Measurements from ENCODE around the gene OSBPL1A. TPM values are rescaled to one million over a fixed set of nuclear protein-coding genes. Genes with fewer than 3 reads are reported as not detected.

OSBPL1A gene
- total RNA-seq, 1 donor from 2014 or later, result 18.3 TPM

- Histone ChIP-seq H3K27me3 (ENCODE audit: control insufficient read depth, insufficient read depth, low read length) (no peaks in the 10 kb centered on the region), H3K36me3 (ENCODE audit: control insufficient read depth, insufficient read depth, low read length) (no peaks in the 10 kb centered on the region), H3K4me3 (ENCODE audit: low read depth, low read length) (no peak overlapping the region)
- no peak for TF ChIP-seq CTCF (IDR thresholded peaks at IDR 0.05; ENCODE audit: insufficient read depth, low read length, poor library complexity, severe bottlenecking)
- no peak for DNase-seq (ENCODE audit: low read depth)
Observed at GRCh38 chr18:24198461-24198860, 199.2 kb downstream of the OSBPL1A start.

GRCh38 chr18:24197412-24197811 lies 200.2 kb downstream of the OSBPL1A start:
- Histone ChIP-seq H3K27me3 (ENCODE audit: control insufficient read depth, insufficient read depth, low read length) (no peaks in the 10 kb centered on the region), H3K36me3 (ENCODE audit: control insufficient read depth, insufficient read depth, low read length) (no peaks in the 10 kb centered on the region), H3K4me3 (ENCODE audit: low read depth, low read length) (no peak overlapping the region)
- no peak for DNase-seq (ENCODE audit: low read depth)
- TF ChIP-seq CTCF (IDR thresholded peaks at IDR 0.05; ENCODE audit: insufficient read depth, low read length, poor library complexity, severe bottlenecking), result no peak

- no peak for TF ChIP-seq CTCF (IDR thresholded peaks at IDR 0.05; ENCODE audit: insufficient read depth, low read length, poor library complexity, severe bottlenecking)
- H3K27me3 ChIP-seq (ENCODE audit: control insufficient read depth, insufficient read depth, low read length), result no peaks in the 10 kb centered on the region
- DNase-seq (ENCODE audit: low read depth), result no peak
- H3K36me3 ChIP-seq (ENCODE audit: control insufficient read depth, insufficient read depth, low read length), result no peaks in the 10 kb centered on the region
- no peak overlapping the region for H3K4me3 ChIP-seq (ENCODE audit: low read depth, low read length)
Observed at GRCh38 chr18:24196764-24197163, 200.9 kb downstream of the OSBPL1A start.

GRCh38 chr18:24195296-24196053 lies 202.1 kb downstream of the OSBPL1A start:
- no peak for TF ChIP-seq CTCF (IDR thresholded peaks at IDR 0.05; ENCODE audit: insufficient read depth, low read length, poor library complexity, severe bottlenecking)
- no peak for DNase-seq (ENCODE audit: low read depth)
- Histone ChIP-seq H3K36me3 (ENCODE audit: control insufficient read depth, insufficient read depth, low read length) (no peaks in the 10 kb centered on the region), H3K27me3 (ENCODE audit: control insufficient read depth, insufficient read depth, low read length) (no peaks in the 10 kb centered on the region), H3K4me3 (ENCODE audit: low read depth, low read length) (no peak overlapping the region)

- DNase-seq (ENCODE audit: low read depth), result no peak
- H3K4me3 ChIP-seq (ENCODE audit: low read depth, low read length), result no peak overlapping the region
- TF ChIP-seq CTCF (IDR thresholded peaks at IDR 0.05; ENCODE audit: insufficient read depth, low read length, poor library complexity, severe bottlenecking), result no peak
Observed at GRCh38 chr18:24190590-24190989, 207.0 kb downstream of the OSBPL1A start.

More at GRCh38 chr18:24190590-24190989, 207.0 kb downstream of the OSBPL1A start:
- Histone ChIP-seq H3K36me3 (ENCODE audit: control insufficient read depth, insufficient read depth, low read length) (no peaks in the 10 kb centered on the region), H3K27me3 (ENCODE audit: control insufficient read depth, insufficient read depth, low read length) (no peaks in the 10 kb centered on the region)

All from kidney epithelial cell (primary cell).